Stimulated activated CD4-positive, alpha-beta T cell treated with anti-CD3 and anti-CD28 coated beads, Interleukin-12 subunit alpha, Interleukin-12 subunit beta, amount 100 ng/mL, for 24 hours (primary cell): ENCODE data around the gene NTPCR.
"Not testable (repeated sequence)": the region's sequence is repeated elsewhere in the genome, so short reads cannot be mapped to it uniquely, and the experiment has no call there.

ENCODE experiments used
- DNase-seq, 2 experiments: peaks; one replicate each; pipeline ENCODE4 v3.0.0-alpha.2; 2020; ENCODE audit warnings: low read depth in 2 of 2

NTPCR gene

GRCh38 chr1:232927166-232927565 is 23.2 kb upstream of the NTPCR start:
- DNase-seq: not testable (repeated sequence)

- DNase-seq: no peak
Observed at GRCh38 chr1:232927830-232928505, 22.4 kb upstream of the NTPCR start.

- DNase-seq: no peak
Observed at GRCh38 chr1:232932486-232933425, 17.7 kb upstream of the NTPCR start.

- no peak for DNase-seq
Observed at GRCh38 chr1:232936941-232937340, 13.5 kb upstream of the NTPCR start.

GRCh38 chr1:232937741-232938375 is 12.6 kb upstream of the NTPCR start:
- DNase-seq: no peak

GRCh38 chr1:232938926-232939325 is 11.5 kb upstream of the NTPCR start:
- DNase-seq: no peak

- no peak for DNase-seq
Observed at GRCh38 chr1:232939748-232940147, 10.7 kb upstream of the NTPCR start.

DNA sequence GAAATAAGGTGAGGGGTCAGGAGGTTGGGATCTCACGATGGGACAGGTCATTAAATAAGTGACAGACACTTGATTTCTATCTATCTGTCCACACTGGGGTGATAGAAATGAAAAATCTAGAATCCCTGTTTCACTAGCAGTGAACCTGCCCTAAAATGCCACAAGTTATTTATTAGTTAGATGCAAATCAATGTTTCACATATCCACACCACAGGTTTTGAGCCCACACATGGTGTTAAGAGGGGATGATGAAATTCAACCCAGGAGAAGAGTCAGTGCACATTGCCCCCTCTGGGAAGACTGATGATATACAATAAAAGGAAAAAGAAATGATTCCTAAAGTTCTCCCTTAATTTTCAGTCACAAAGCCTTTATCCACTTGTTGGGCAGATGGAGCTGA is 10.1 kb upstream of the NTPCR start:
- DNase-seq: no peak

DNA sequence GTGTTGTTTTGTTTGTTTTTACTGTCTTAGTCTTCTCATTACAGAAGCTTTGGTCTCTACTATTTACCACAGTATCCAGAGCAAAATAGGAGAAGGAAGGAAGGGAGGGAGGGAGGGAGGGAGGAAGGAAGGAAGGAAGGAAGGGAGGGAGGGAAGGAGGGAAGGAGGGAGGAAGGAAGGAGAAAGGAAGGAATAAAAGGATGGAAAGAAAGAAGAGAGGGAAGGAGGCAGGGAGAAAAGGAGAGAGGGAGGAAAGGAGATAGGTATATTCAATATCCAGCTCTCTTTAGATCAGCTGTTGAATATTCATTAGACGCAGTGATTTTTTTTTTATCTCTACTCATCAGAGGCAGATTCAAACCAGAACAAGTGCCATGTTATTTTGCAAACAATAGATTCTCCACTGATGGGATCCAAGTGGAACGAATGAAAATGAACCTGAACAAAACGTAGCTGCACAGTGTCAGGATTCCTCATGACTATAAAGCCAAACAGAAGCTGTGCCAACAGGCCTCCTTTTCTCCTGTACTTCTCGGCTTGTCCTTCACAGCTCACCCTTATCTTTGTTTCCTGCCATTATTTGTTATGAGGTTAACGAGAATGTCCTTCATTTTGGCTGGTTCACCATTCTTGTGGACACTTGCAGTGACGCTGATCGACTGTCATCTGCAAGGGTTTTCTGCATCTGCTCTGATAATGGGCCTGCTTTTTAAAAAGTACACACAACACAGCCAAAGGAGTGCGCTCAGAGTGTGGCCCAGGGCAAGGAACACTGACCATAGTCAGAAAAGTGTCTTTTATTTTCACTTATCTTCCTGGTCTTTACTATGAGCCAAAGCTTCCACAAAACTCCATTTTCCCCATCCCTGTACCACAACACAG is 7.8 kb upstream of the NTPCR start:
- no peak for DNase-seq

- DNase-seq: no peak
Observed at GRCh38 chr1:232943679-232944252, 6.6 kb upstream of the NTPCR start.

DNA sequence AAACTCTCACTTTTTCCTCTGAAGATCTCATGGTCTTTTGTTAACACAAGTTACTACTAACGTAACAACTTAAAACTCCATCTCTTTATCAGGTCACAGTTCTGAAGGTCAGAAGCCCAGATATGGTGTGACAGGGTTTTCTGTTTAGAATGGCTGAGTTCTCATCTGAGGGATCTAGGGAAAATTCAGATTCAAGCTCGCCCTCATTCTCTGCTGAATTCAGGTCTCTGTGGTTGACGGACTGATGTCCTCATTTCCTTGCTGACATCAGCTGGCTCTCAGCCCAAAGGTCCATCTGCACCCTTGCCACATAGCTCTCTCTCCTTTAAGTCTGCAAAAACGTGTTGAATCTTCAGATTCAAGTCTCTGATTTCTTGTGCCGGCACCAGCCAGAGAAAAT is 6.1 kb upstream of the NTPCR start:
- no peak for DNase-seq

DNA sequence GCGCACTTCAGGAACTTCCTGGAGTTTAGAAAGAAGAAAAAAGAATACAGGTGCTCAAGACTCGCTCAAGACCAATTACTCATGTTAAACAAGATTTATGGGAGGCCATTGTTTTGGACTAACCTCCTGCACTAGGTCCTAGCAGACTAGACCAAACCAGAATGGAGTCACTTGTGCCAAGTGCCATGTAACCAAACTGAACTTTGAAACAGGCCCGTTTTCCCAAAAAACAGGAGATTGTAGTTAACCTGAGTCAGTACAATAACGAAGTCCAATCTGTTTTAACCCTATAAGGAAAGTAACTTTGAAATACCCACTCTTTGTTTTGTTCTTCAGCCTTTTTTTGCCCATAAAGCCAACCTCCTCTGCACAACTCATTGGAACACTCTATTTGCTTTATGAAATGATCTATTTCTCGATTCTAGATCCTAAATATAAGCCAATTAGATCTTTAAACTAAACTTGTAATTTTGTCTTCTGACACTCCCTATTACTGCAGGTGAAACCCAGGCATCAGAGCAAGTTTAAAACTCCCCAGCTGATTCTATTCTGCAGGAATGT is 695 bp upstream of the NTPCR start:
- DNase-seq: no peak

DNA sequence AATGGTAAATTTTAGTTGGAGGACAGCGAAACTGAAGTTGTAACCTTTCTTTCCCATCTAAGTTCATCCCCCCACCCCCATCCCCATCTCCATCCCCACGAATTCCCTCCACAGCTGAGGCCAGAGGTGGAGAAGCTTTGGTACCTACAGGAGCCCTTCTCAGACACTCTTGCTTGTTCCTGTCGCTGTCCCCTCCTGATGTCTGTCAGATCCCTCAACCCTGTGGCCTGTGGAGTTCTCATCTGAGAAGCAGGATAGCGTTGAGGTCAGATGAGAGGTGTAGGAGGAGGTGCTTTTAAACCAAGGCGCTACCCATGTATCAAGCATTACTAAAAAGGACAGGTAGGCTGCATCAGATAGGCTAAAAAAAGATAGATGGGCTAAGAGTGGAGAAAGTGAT is 769 bp downstream of the NTPCR start:
- no peak for DNase-seq

GRCh38 chr1:232951605-232952004 is 1.2 kb downstream of the NTPCR start:
- no peak for DNase-seq

DNA sequence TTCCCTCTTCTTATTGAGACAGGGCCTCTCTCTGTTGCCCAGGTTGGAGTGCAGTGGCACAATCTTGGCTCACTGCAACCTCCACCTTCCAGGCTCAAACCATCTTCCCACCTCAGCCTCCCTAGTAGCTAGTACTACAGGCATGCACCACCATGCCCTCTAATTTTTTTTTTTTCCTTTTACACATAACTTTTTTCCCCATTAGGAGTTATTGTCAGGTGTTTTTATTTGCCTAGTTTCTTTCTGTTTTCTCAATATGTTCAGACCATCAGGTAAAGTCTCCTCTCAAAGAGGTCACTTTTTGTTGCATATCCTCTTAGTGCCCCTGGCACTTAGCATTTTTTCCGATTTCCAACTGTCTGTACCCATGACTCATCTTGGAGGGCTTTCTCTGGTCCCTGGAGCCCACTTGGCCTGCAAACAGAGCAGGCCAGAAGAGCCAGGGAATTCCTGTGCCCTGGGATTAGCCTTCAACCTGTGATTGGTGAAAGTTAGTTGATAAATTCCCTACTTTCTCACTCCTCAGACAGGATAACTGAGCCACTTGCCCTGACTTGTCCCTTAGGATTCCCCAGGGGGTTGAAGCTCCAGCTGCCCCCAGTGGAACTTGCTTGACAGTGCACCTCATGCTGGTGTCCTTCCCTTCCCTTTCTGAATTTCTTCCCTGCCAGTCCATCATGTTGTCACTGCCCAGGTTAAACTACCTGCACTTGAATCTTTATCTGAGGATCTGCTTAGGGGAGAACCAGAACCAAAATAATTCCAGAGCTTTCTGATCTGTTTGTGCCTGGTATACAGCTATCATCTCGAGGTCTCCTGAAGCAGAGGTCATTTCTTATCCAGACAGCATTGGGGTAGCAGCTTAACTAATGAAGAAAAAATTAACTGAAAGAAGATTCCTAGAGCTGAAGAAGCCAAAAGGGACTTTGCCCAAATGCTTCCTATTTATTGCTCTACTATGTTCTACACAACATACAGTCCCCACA is 2.4 kb downstream of the NTPCR start:
- DNase-seq: no peak

DNA sequence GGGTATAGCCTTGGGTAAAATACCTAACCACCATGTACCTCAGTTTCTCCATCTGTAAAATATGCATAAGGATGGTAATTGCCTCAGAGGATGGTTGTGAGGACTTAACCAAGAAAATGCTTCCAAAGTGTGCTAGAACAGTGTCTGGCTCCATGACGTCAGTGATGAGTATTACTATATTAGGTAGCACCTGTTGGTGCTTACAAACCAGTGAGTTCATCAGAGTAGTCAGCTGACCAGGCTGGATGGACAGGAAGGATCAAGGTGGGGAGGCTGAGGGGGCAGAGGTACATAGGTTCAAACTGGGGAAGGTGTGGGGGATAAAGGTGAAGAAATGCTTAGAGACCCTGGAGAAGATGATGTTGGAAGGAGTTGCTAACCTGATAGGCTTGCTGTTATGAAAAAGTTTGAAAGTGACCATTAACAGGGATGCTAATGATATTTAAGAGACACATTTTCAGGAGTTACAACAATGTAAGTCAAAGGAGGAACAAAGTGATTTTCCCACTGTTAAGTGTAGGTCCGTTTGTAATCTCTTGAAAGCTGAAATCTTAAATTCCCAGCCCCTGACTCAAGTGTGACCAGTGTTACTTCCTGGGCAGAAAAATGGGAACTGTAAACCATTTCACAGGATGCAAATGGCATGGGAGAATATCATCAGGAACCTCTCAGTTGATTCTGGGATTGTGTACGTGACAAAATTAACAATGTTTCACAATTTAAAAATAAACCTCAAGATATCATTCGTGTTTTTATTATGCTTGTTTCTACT is 4.4 kb downstream of the NTPCR start:
- DNase-seq: no peak

GRCh38 chr1:232956081-232956480 is 5.7 kb downstream of the NTPCR start:
- no peak for DNase-seq

DNA sequence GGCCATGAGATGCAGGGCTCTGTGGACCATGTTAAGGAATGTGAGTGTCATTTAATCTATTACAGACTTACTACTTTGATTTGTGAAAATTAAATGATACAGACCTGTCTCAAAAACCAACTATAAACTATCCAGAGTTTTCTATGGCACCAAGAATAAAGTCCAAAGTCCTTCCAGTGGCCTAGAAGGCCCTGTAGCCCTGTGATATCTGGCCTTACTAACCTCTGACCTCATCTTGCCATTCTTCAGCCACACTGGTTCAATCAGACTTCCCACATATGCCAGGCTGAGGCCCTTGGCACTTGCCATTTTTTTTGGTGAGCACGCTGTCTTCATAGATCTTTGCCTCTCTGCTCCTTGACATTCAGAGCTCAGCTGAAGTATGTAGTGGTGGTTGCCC is 7.7 kb downstream of the NTPCR start:
- DNase-seq: no peak
